GM12878 (cell line): Measurements from ENCODE around the gene ARMC2. TPM values are rescaled to one million over a fixed set of nuclear protein-coding genes. Genes with fewer than 3 reads are reported as not detected.

ENCODE experiments used
- ATAC-seq: fragments of 200-7000 bp; cut with Tn5 transposase; 3 replicates; pipeline ENCODE4 v1.9.1; 2020; ENCODE audit warnings: mild to moderate bottlenecking, moderate library complexity
- BruUV-seq: library from RNA; stranded (reverse); fragments of 400-500 nt; replicated peaks from 2 replicates; lab custom pipeline; 2021; lab: Mats Ljungman, UMichigan
- CTCF ChIA-PET: fragments of 300-600 bp; sonication (Branson Sonifier 250); formaldehyde crosslinking; extraction: SDS; loops from one replicate; lab custom pipeline; 2021; ENCODE audit warnings: inconsistent platforms; lab: Yijun Ruan, JAX
- POLR2A ChIA-PET: fragments of 350-600 bp; formaldehyde crosslinking; extraction: SDS; loops from one replicate; lab custom pipeline; 2021; ENCODE audit warnings: inconsistent platforms; lab: Charles Lee
- RAD21 ChIA-PET: fragments of 300-600 bp; sonication (Branson Sonifier 250); formaldehyde crosslinking; loops from one replicate; lab custom pipeline; 2023; ENCODE audit warnings: antibody characterized with exemption; ENCODE audit not compliant: unreplicated experiment; lab: Charles Lee
- SMC1A ChIA-PET: fragments of 300-600 bp; sonication (Branson Sonifier 250); formaldehyde crosslinking; loops from one replicate; lab custom pipeline; 2023; ENCODE audit not compliant: unreplicated experiment, uncharacterized antibody; lab: Charles Lee
- DNase-seq: peaks from one replicate; pipeline ENCODE4 v3.0.0-alpha.2; 2011; ENCODE audit warnings: low read depth, low spot score
- FAIRE-seq: peaks from 3 replicates; lab custom pipeline; 2011; peaks lifted over from hg19 to GRCh38; lab: Jason Lieb, UNC
- H2AFZ ChIP-seq: 2 replicates; pipeline ENCODE4 v1.6.0; 2011; ENCODE audit warnings: low read depth, low read length, control low read depth; ENCODE audit not compliant: control insufficient read depth
- H3K27ac ChIP-seq: 2 replicates; pipeline ENCODE4 v1.5.1; 2011; ENCODE audit warnings: control low read depth; ENCODE audit not compliant: control insufficient read depth, insufficient read depth
- H3K27me3 ChIP-seq, 2 experiments: replicated peaks in 1 of 2; 2 replicates each; pipeline versions ENCODE4 v1.6.0 to v1.6.1; 2011; ENCODE audit warnings: low read length in 1 of 2; ENCODE audit not compliant: control insufficient read depth in 2 of 2, insufficient read depth in 2 of 2
- H3K36me3 ChIP-seq, 2 experiments: 2 replicates each; pipeline ENCODE4 v1.5.1; 2011; ENCODE audit warnings: low read length in 1 of 2; ENCODE audit not compliant: control insufficient read depth in 2 of 2, insufficient read depth in 2 of 2
- H3K4me1 ChIP-seq: 2 replicates; pipeline ENCODE4 v1.6.1; 2011; ENCODE audit warnings: mild to moderate bottlenecking, low read length, moderate library complexity, mixed read lengths; ENCODE audit not compliant: control insufficient read depth, insufficient read depth
- H3K4me2 ChIP-seq: 2 replicates; pipeline ENCODE4 v1.6.0; 2011; ENCODE audit warnings: control low read depth; ENCODE audit not compliant: control insufficient read depth, insufficient read depth
- H3K4me3 ChIP-seq: fragments of 200-600 bp; sonication (generic); 2 replicates; pipeline ENCODE4 v1.5.1; 2016
- H3K79me2 ChIP-seq: 2 replicates; pipeline ENCODE4 v1.6.0; 2011; ENCODE audit warnings: low read length; ENCODE audit not compliant: control insufficient read depth, insufficient read depth
- H3K9ac ChIP-seq: 2 replicates; pipeline ENCODE4 v1.8.0; 2011; ENCODE audit warnings: low read length, control low read depth, mixed read lengths; ENCODE audit not compliant: control insufficient read depth, insufficient read depth
- H3K9me3 ChIP-seq: replicated peaks from 3 replicates; pipeline ENCODE4 v1.5.1; 2011; ENCODE audit warnings: mild to moderate bottlenecking, low read length; ENCODE audit not compliant: control insufficient read depth, insufficient read depth
- H4K20me1 ChIP-seq: 2 replicates; pipeline ENCODE4 v1.6.0; 2011; ENCODE audit not compliant: control insufficient read depth, insufficient read depth
- ATF2 ChIP-seq: IDR thresholded peaks from 2 replicates; pipeline ENCODE4 v1.6.1; 2012; ENCODE audit warnings: low read length, inconsistent platforms
- BACH1 ChIP-seq: fragments of 450-650 bp; IDR thresholded peaks from 2 replicates; pipeline ENCODE4 v1.6.1; 2017; ENCODE audit warnings: mild to moderate bottlenecking, borderline replicate concordance
- E2F4 ChIP-seq: IDR thresholded peaks from 2 replicates; pipeline ENCODE4 v1.6.1; 2012; ENCODE audit warnings: low read depth, low read length, improper control_type of control experiment
- EED ChIP-seq: sonication (generic); IDR thresholded peaks from 2 replicates; pipeline ENCODE4 v1.6.1; 2016; ENCODE audit warnings: antibody characterized with exemption, low read depth
- HDGF ChIP-seq: fragments of 450-650 bp; IDR thresholded peaks from 2 replicates; pipeline ENCODE4 v1.6.1; 2016; ENCODE audit warnings: antibody characterized with exemption
- KAT2A ChIP-seq: conservative IDR thresholded peaks from 2 replicates; pipeline ENCODE4 v1.6.1; 2011; ENCODE audit warnings: low read depth, low read length; ENCODE audit not compliant: control insufficient read depth
- NFIC ChIP-seq: IDR thresholded peaks from 2 replicates; pipeline ENCODE4 v1.6.1; 2012; ENCODE audit warnings: low read depth, mild to moderate bottlenecking, inconsistent platforms, low read length, moderate library complexity
- PRDM15 ChIP-seq: fragments of 450-650 bp; formaldehyde crosslinking; IDR thresholded peaks from 2 replicates; pipeline ENCODE4 v1.4.0; 2020; ENCODE audit warnings: mild to moderate bottlenecking, moderate library complexity
- RFX5 ChIP-seq: IDR thresholded peaks from 2 replicates; pipeline ENCODE4 v1.6.1; 2011; ENCODE audit warnings: low read depth, low read length, improper control_type of control experiment
- SMC3 ChIP-seq: IDR thresholded peaks from 2 replicates; pipeline ENCODE4 v1.6.1; 2011; ENCODE audit warnings: low read length, improper control_type of control experiment, borderline replicate concordance
- ZBTB33 ChIP-seq: fragments of 450-650 bp; IDR thresholded peaks from 2 replicates; pipeline ENCODE4 v1.6.1; 2017; ENCODE audit warnings: mild to moderate bottlenecking
- WGBS: methylation state at CpG from one replicate; pipeline ENCODE4 v1.1.6; 2016; ENCODE audit warnings: low lambda C conversion rate; ENCODE audit not compliant: insufficient replicate concordance, insufficient coverage; ENCODE audit errors: missing lambda C conversion rate; 5-methylcytosine and 5-hydroxymethylcytosine counted together
- in situ Hi-C: fragments of 300-500 bp; cut with MboI; formaldehyde crosslinking; loops from 9 replicates; pipeline ENCODE4 v1.14.3; 2018; ENCODE audit warnings: mixed read lengths
- intact Hi-C: fragments of 100-400 bp; cut with micrococcal nuclease; formaldehyde crosslinking; loops from one replicate; pipeline ENCODE4 v1.14.2; 2022; ENCODE audit not compliant: unreplicated experiment
- polyA plus RNA-seq, 11 experiments: library from polyadenylated mRNA; depleted of rRNA in 4 of 11; unstranded in 6 of 11; stranded (reverse) in 5 of 11; fragments of >200 nt; fragmentation: Nextera tagmentation in 4 of 11; fragmentation: Illumina TruSeq in 1 of 11; extraction: Ambion mirVana in 4 of 11; extraction: Trizol in 1 of 11; gene quantifications; 1 replicate in 1 of 11; 2 replicates in 10 of 11; pipeline versions ENCODE4 v1.2.1 to v1.2.3, GENCODE V29; 2011 to 2016; ENCODE audit warnings: inconsistent platforms in 2 of 11, missing spikeins in 2 of 11, low read depth in 1 of 11
- total RNA-seq, 4 experiments: library from RNA; depleted of rRNA in 3 of 4; stranded (reverse); fragments of >200 nt in 3 of 4; fragmentation: Illumina TruSeq in 1 of 4; extraction: Trizol in 1 of 4; gene quantifications; 2 replicates each; pipeline versions ENCODE4 v1.2.1 to v1.2.3, GENCODE V29; 2013 to 2021

The ARMC2 gene
- total and polyA plus RNA-seq, 10 of the 15 experiments (the other 5 are each of a cell fraction or from before 2014, with no cell fraction given), result 0.06 to 0.33 (median 0.21) TPM; not detected in 5

GRCh38 chr6:108982154-108983113 is 134.2 kb downstream of the ARMC2 start:
- CTCF ChIA-PET, result no interaction called here
- SMC1A ChIA-PET, result no interaction called here
- Histone ChIP-seq H3K27ac (no peak overlapping the region), H3K4me1 (no peaks in the 10 kb centered on the region), H3K79me2 (no peaks in the 10 kb centered on the region), H3K36me3 (no peaks in the 10 kb centered on the region), H3K27me3 (no peaks in the 10 kb centered on the region), H2AFZ (no peak overlapping the region), H4K20me1 (no peaks in the 10 kb centered on the region), H3K4me3 (no peak overlapping the region), H3K9me3 (no peaks in the 10 kb centered on the region), H3K9ac (no peak overlapping the region), H3K4me2 (no peak overlapping the region)
- POLR2A ChIA-PET, result no interaction called here
- RAD21 ChIA-PET, result no interaction called here
- intact Hi-C loops, result no loop called here
- DNase-seq (no peak), FAIRE-seq (no peak), ATAC-seq (no peak)
- TF ChIP-seq BACH1, result no peak
- no peak for TF ChIP-seq ZBTB33
- TF ChIP-seq PRDM15, result no peak
- no peak for TF ChIP-seq SMC3
- TF ChIP-seq ATF2, result no peak
- no peak for TF ChIP-seq NFIC
- TF ChIP-seq E2F4, result no peak
- no peak for TF ChIP-seq EED
- TF ChIP-seq KAT2A, result no peak
- no peak for TF ChIP-seq HDGF
- no peak for TF ChIP-seq RFX5
- no TSS peak for BruUV-seq
- in situ Hi-C loops, result no loop called here
- 71% methylated on average over 6 of the region's 10 CpGs for WGBS
